Mesothelial cell of epicardium (in vitro differentiated cells): ENCODE data around the gene PLEKHG4. TPM values are rescaled to one million over a fixed set of nuclear protein-coding genes. Genes with fewer than 3 reads are reported as not detected.

Experiments
- DNase-seq, 2 experiments: peaks; one replicate each; pipeline ENCODE4 v3.0.0; 2021; ENCODE audit warnings: low spot score in 2 of 2; ENCODE audit not compliant: unreplicated experiment in 2 of 2
- H3K27ac Mint-ChIP-seq: 2 replicates; pipeline ENCODE4 v1.8.0; 2021; ENCODE audit warnings: mixed read lengths
- H3K27me3 Mint-ChIP-seq: 2 replicates; pipeline ENCODE4 v1.8.0; 2021; ENCODE audit warnings: low read depth, mixed read lengths
- H3K36me3 Mint-ChIP-seq: 2 replicates; pipeline ENCODE4 v1.8.0; 2021; ENCODE audit warnings: mixed read lengths
- H3K4me1 Mint-ChIP-seq: 2 replicates; pipeline ENCODE4 v1.8.0; 2021; ENCODE audit warnings: mixed read lengths
- H3K4me3 Mint-ChIP-seq: 2 replicates; pipeline ENCODE4 v1.8.0; 2021; ENCODE audit warnings: mild to moderate bottlenecking, moderate library complexity, mixed read lengths
- H3K9me3 Mint-ChIP-seq: 2 replicates; pipeline ENCODE4 v1.8.0; 2021; ENCODE audit warnings: mixed read lengths
- CTCF ChIP-seq: fragments of 200-600 bp; sonication (generic); IDR thresholded peaks from one replicate; pipeline ENCODE4 v1.5.0; 2021; ENCODE audit warnings: antibody characterized with exemption; ENCODE audit not compliant: unreplicated experiment
- total RNA-seq: library from RNA; stranded (reverse); gene quantifications from 3 replicates; pipeline ENCODE4 v1.2.1, GENCODE V29; 2021

PLEKHG4 gene
- 13.4 to 15.5 TPM (median 15.4 TPM) in 3 replicates for total RNA-seq

GRCh38 chr16:67279296-67280089 lies at the start of gene PLEKHG4:
TSS of gene PLEKHG4 (plus strand) at chr16:67279532. CDS start at chr16:67280045, 513 bp downstream.
- Mint-ChIP-seq H3K27me3 (no peaks in the 10 kb centered on the region), H3K36me3 (peaks cover 3% of the 10 kb centered on the region), H3K4me1 (peaks cover 5% of the 10 kb centered on the region), H3K4me3 (peak within 1 kb of the TSS; percentile 65), H3K9me3 (no peaks in the 10 kb centered on the region), H3K27ac (no peak within 1 kb of the TSS)
- DNase-seq: peak; percentile 48 to 76
- TF ChIP-seq CTCF: peak; percentile 49

- peaks cover 23% of the 10 kb centered on the region for H3K4me1 Mint-ChIP-seq
- no peak for DNase-seq
- H3K4me3 Mint-ChIP-seq: peak overlapping the region; percentile 100
- no peaks in the 10 kb centered on the region for H3K27me3 Mint-ChIP-seq
- H3K36me3 Mint-ChIP-seq: peaks cover 8% of the 10 kb centered on the region
- no peak overlapping the region for H3K27ac Mint-ChIP-seq
- TF ChIP-seq CTCF: no peak
- H3K9me3 Mint-ChIP-seq: no peaks in the 10 kb centered on the region
These were observed 49.2 kb upstream of the PLEKHG4 start for GRCh38 chr16:67229906-67230808.

GRCh38 chr16:67230809-67231660 lies 48.3 kb upstream of the PLEKHG4 start:
- H3K4me3 Mint-ChIP-seq: no peak overlapping the region
- peaks cover 17% of the 10 kb centered on the region for H3K4me1 Mint-ChIP-seq
- TF ChIP-seq CTCF: no peak
- DNase-seq: no peak
- H3K27me3 Mint-ChIP-seq: no peaks in the 10 kb centered on the region
- peaks cover 10% of the 10 kb centered on the region for H3K36me3 Mint-ChIP-seq
- no peaks in the 10 kb centered on the region for H3K9me3 Mint-ChIP-seq
- H3K27ac Mint-ChIP-seq: no peak overlapping the region

GRCh38 chr16:67233596-67233995 lies 45.7 kb upstream of the PLEKHG4 start:
- TF ChIP-seq CTCF: no peak
- Mint-ChIP-seq H3K4me1 (no peaks in the 10 kb centered on the region), H3K27ac (no peak overlapping the region), H3K4me3 (no peak overlapping the region), H3K27me3 (no peaks in the 10 kb centered on the region), H3K9me3 (no peaks in the 10 kb centered on the region), H3K36me3 (peaks cover 20% of the 10 kb centered on the region)
- DNase-seq: no peak

GRCh38 chr16:67234180-67234597 lies 45.1 kb upstream of the PLEKHG4 start:
- Mint-ChIP-seq H3K4me1 (no peaks in the 10 kb centered on the region), H3K27me3 (no peaks in the 10 kb centered on the region), H3K4me3 (no peak overlapping the region), H3K9me3 (no peaks in the 10 kb centered on the region), H3K27ac (no peak overlapping the region), H3K36me3 (peaks cover 20% of the 10 kb centered on the region)
- DNase-seq: no peak
- no peak for TF ChIP-seq CTCF
